Transverse colon (tissue), 4 donors: ENCODE measurements around the gene MRS2. TPM values are rescaled to one million over a fixed set of nuclear protein-coding genes. Genes with fewer than 3 reads are reported as not detected.

ENCODE experiments used
- DNase-seq: peaks from one replicate; pipeline ENCODE4 v3.0.0-alpha.2; 2019
- H3K27ac ChIP-seq, 4 donors: fragments of 200-600 bp; sonication (generic); 2 replicates each; pipeline ENCODE4 v1.5.1; 2016 to 2018; ENCODE audit warnings: inconsistent platforms in 4 of 4
- H3K27me3 ChIP-seq: fragments of 200-600 bp; sonication (generic); 2 replicates; pipeline ENCODE4 v1.5.1; 2017; ENCODE audit warnings: inconsistent platforms
- H3K36me3 ChIP-seq, 4 donors: fragments of 200-600 bp; sonication (generic); 2 replicates each; pipeline ENCODE4 v1.5.1; 2017 to 2019; ENCODE audit warnings: inconsistent platforms in 4 of 4
- H3K4me1 ChIP-seq, 4 donors: fragments of 200-600 bp; sonication (generic); 2 replicates each; pipeline ENCODE4 v1.5.1; 2017 to 2020; ENCODE audit warnings: inconsistent platforms in 4 of 4
- H3K4me3 ChIP-seq, 4 donors: fragments of 200-600 bp; sonication (generic); 1 replicate in 1 of 4; 2 replicates in 3 of 4; pipeline versions ENCODE4 v1.5.1 to v1.6.1; 2017 to 2019; ENCODE audit warnings: inconsistent platforms in 4 of 4
- H3K9me3 ChIP-seq, 2 donors: fragments of 200-600 bp; sonication (generic); 2 replicates each; pipeline ENCODE4 v1.5.1; 2017 to 2019; ENCODE audit warnings: inconsistent platforms in 2 of 2
- CTCF ChIP-seq, 5 experiments: fragments of 200-600 bp in 3 of 5; fragments of 450-650 bp in 2 of 5; sonication (generic) in 3 of 5; IDR thresholded peaks; 1 replicate in 2 of 5; 2 replicates in 3 of 5; pipeline ENCODE4 v1.5.1; 2016 to 2017; ENCODE audit warnings: antibody characterized with exemption in 5 of 5, inconsistent platforms in 3 of 5, mild to moderate bottlenecking in 2 of 5, moderate library complexity in 1 of 5
- EP300 ChIP-seq: sonication (generic); formaldehyde crosslinking; IDR thresholded peaks from one replicate; pipeline ENCODE4 v1.6.1; 2017; ENCODE audit warnings: antibody characterized with exemption, low read depth
- POLR2A ChIP-seq: fragments of 450-650 bp; IDR thresholded peaks from one replicate; pipeline ENCODE4 v1.6.1; 2016; ENCODE audit warnings: antibody characterized with exemption, mild to moderate bottlenecking, moderate library complexity
- POLR2AphosphoS5 ChIP-seq, 3 donors: sonication (generic); formaldehyde crosslinking; IDR thresholded peaks; one replicate each; pipeline ENCODE4 v1.6.1; 2016; ENCODE audit warnings: antibody characterized with exemption in 3 of 3
- WGBS, 2 donors: methylation state at CpG; one replicate each; pipeline ENCODE4 v1.1.5; 2018; ENCODE audit warnings: low coverage in 1 of 2; 5-methylcytosine and 5-hydroxymethylcytosine counted together
- in situ Hi-C, 4 donors: fragments of 200-750 bp; cut with MboI; loops; one replicate each; pipeline versions ENCODE4 v1.15.0 to v1.15.1; 2017; ENCODE audit warnings: low sequenced_read_pairs in 3 of 4, low pct_ligation_motif_present in 1 of 4, low pct_unique_long_range_greater_than_20kb in 1 of 4
- intact Hi-C: fragments of 100-400 bp; cut with DNase I; formaldehyde crosslinking; loops from one replicate; pipeline ENCODE4 v1.15.1; 2023; ENCODE audit warnings: low total_unique reads
- total RNA-seq, 4 donors: library from RNA; depleted of rRNA; stranded (reverse); fragments of >200 nt; gene quantifications; one replicate each; pipeline ENCODE4 v1.1.0, GENCODE V29; 2016

MRS2 gene
- 10 to 100 TPM; 18.7 to 45.3 (median 33.5) TPM for total RNA-seq

GRCh38 chr6:24402697-24403500 lies at the start of gene MRS2:
Gene MRS2 (plus strand): TSS chr6:24402936. CDS start chr6:24403047, 111 bp downstream.
- H3K27ac ChIP-seq = peak within 1 kb of the TSS; percentile 83 to 91 (median 88)
- peak; percentile 92 for DNase-seq
- in situ Hi-C loops = no loop called here
- 1% methylated on average over 45 of the region's 63 CpGs; no CpG with 5 or more reads in 1 of the 2 donors for WGBS, 2 donors
- peaks cover 0 to 7% (median 0%) of the 10 kb centered on the region in 4 donors for H3K36me3 ChIP-seq
- peak within 1 kb of the TSS; percentile 63 to 93 (median 81) for H3K4me3 ChIP-seq
- H3K9me3 ChIP-seq = no peaks in the 10 kb centered on the region
- H3K4me1 ChIP-seq = peaks cover 9 to 25% (median 16%) of the 10 kb centered on the region in 4 donors
- intact Hi-C loops = no loop called here
- H3K27me3 ChIP-seq = peaks cover 6% of the 10 kb centered on the region
- TF ChIP-seq POLR2AphosphoS5 (IDR thresholded peaks at IDR 0.05) = peak; percentile 83 to 94 (median 89)
- peak; percentile 85 for TF ChIP-seq POLR2A
- no peak for TF ChIP-seq EP300
- no peak for TF ChIP-seq CTCF (IDR thresholded peaks at IDR 0.05)

GRCh38 chr6:24353861-24354260 lies 48.9 kb upstream of the MRS2 start:
- DNase-seq = no peak
- no peak for TF ChIP-seq CTCF (IDR thresholded peaks at IDR 0.05)
- TF ChIP-seq EP300 = no peak
- no peak for TF ChIP-seq POLR2A
- no peak for TF ChIP-seq POLR2AphosphoS5 (IDR thresholded peaks at IDR 0.05)
- intact Hi-C loops (no loop called here), in situ Hi-C loops (no loop called here)
- no peaks in the 10 kb centered on the region for H3K27me3 ChIP-seq
- no peaks in the 10 kb centered on the region for H3K9me3 ChIP-seq
- 73 to 100% methylated on average over 1 of the region's 1 CpG for WGBS, 2 donors
- H3K4me3 ChIP-seq = no peak overlapping the region
- H3K4me1 ChIP-seq = peaks cover 0 to 11% (median 9%) of the 10 kb centered on the region in 4 donors
- H3K27ac ChIP-seq = no peak overlapping the region
- H3K36me3 ChIP-seq = no peaks in the 10 kb centered on the region

GRCh38 chr6:24355393-24355792 lies 47.3 kb upstream of the MRS2 start:
- Histone ChIP-seq H3K4me1 (peaks cover 1 to 20% (median 14%) of the 10 kb centered on the region in 4 donors), H3K27me3 (no peaks in the 10 kb centered on the region), H3K9me3 (no peaks in the 10 kb centered on the region), H3K36me3 (no peaks in the 10 kb centered on the region), H3K27ac (no peak overlapping the region), H3K4me3 (no peak overlapping the region)
- intact Hi-C loops (no loop called here), in situ Hi-C loops (no loop called here)
- no peak for DNase-seq
- TF ChIP-seq POLR2AphosphoS5 (IDR thresholded peaks at IDR 0.05) = no peak
- TF ChIP-seq CTCF (IDR thresholded peaks at IDR 0.05) = no peak
- no peak for TF ChIP-seq EP300
- TF ChIP-seq POLR2A = no peak
- 63 to 73% methylated on average over 4 of the region's 4 CpGs for WGBS, 2 donors

GRCh38 chr6:24356310-24356973 lies 46.3 kb upstream of the MRS2 start:
- no peak for TF ChIP-seq POLR2AphosphoS5 (IDR thresholded peaks at IDR 0.05)
- Histone ChIP-seq H3K4me1 (peaks cover 3 to 25% (median 16%) of the 10 kb centered on the region in 4 donors), H3K27me3 (no peaks in the 10 kb centered on the region), H3K9me3 (no peaks in the 10 kb centered on the region), H3K27ac (no peak overlapping the region), H3K36me3 (no peaks in the 10 kb centered on the region), H3K4me3 (peak overlapping the region in 1 of 4 donors; percentile 47)
- WGBS, 2 donors = 65% methylated on average over 5 of the region's 5 CpGs
- intact Hi-C loops (no loop called here), in situ Hi-C loops (no loop called here)
- DNase-seq = no peak
